Measurements from ENCODE around the gene TLL2. TPM values are rescaled to one million over a fixed set of nuclear protein-coding genes. Genes with fewer than 3 reads are reported as not detected.
"Not testable (repeated sequence)": the region's sequence is repeated elsewhere in the genome, so short reads cannot be mapped to it uniquely, and the experiment has no call there.

The TLL2 gene
- total and polyA plus RNA-seq, 10 donors: 0.23 to 0.75 (median 0.34) TPM

- Histone ChIP-seq H3K4me3 (no peak overlapping the region), H3K27ac (no peak overlapping the region), H3K27me3 (replicated peaks in 1 of 7) (no peaks in the 10 kb centered on the region), H3K9me3 (no peaks in the 10 kb centered on the region), H3K4me1 (no peaks in the 10 kb centered on the region), H3K36me3 (peaks cover 3 to 95% (median 46%) of the 10 kb centered on the region in 6 donors)
- DNase-seq: no peak
- TF ChIP-seq POLR2A (IDR thresholded peaks at IDR 0.05): no peak
- TF ChIP-seq POLR2AphosphoS5 (IDR thresholded peaks at IDR 0.05): no peak
- peak in 4 of 11 experiments; percentile 11 to 34 (median 19) for TF ChIP-seq CTCF (IDR thresholded peaks at IDR 0.05 in 8 of 11, conservative IDR thresholded peaks at IDR 0.05 in 3 of 11)
- intact Hi-C loops (cut with DNase I; ENCODE audit: low total_unique reads): no loop called here
- WGBS, 5 donors: 79 to 96% (median 90%) methylated on average over 1 of the region's 1 CpG
Measured at GRCh38 chr10:96556003-96556402, 42.3 kb upstream of the TLL2 start.

GRCh38 chr10:96555330-96555729 is 41.6 kb upstream of the TLL2 start:
- peaks cover 3 to 95% (median 46%) of the 10 kb centered on the region in 6 donors for H3K36me3 ChIP-seq
- no peaks in the 10 kb centered on the region for H3K27me3 ChIP-seq (replicated peaks in 1 of 7)
- intact Hi-C loops (cut with DNase I; ENCODE audit: low total_unique reads): no loop called here
- H3K9me3 ChIP-seq: no peaks in the 10 kb centered on the region
- DNase-seq: no peak
- TF ChIP-seq CTCF (IDR thresholded peaks at IDR 0.05 in 8 of 11, conservative IDR thresholded peaks at IDR 0.05 in 3 of 11) (no peak), POLR2A (IDR thresholded peaks at IDR 0.05) (no peak), POLR2AphosphoS5 (IDR thresholded peaks at IDR 0.05) (no peak)
- no peak overlapping the region for H3K4me3 ChIP-seq
- WGBS, 5 donors: 93 to 96% (median 96%) methylated on average over 3 of the region's 3 CpGs
- no peaks in the 10 kb centered on the region for H3K4me1 ChIP-seq
- no peak overlapping the region for H3K27ac ChIP-seq

GRCh38 chr10:96548589-96548988 is 34.9 kb upstream of the TLL2 start:
- H3K36me3 ChIP-seq: peaks cover 3 to 100% (median 56%) of the 10 kb centered on the region in 6 donors
- H3K4me1 ChIP-seq: no peaks in the 10 kb centered on the region
- H3K27me3 ChIP-seq (replicated peaks in 1 of 7): no peaks in the 10 kb centered on the region
- H3K9me3 ChIP-seq: no peaks in the 10 kb centered on the region
- DNase-seq: no peak
- WGBS, 5 donors: 83 to 93% (median 90%) methylated on average over 5 of the region's 5 CpGs
- H3K27ac ChIP-seq: no peak overlapping the region
- TF ChIP-seq CTCF (IDR thresholded peaks at IDR 0.05 in 8 of 11, conservative IDR thresholded peaks at IDR 0.05 in 3 of 11) (no peak), POLR2AphosphoS5 (IDR thresholded peaks at IDR 0.05) (no peak), POLR2A (IDR thresholded peaks at IDR 0.05) (no peak)
- intact Hi-C loops (cut with DNase I; ENCODE audit: low total_unique reads): no loop called here
- no peak overlapping the region for H3K4me3 ChIP-seq

- DNase-seq; H3K4me1 ChIP-seq; intact Hi-C loops (cut with DNase I; ENCODE audit: low total_unique reads); H3K4me3 ChIP-seq; H3K9me3 ChIP-seq; H3K27me3 ChIP-seq (replicated peaks in 1 of 7); H3K27ac ChIP-seq: not testable (repeated sequence)
- 94 to 97% (median 97%) methylated on average over 10 of the region's 10 CpGs for WGBS, 5 donors
- peaks cover 0 to 100% (median 59%) of the 10 kb centered on the region in 6 donors for H3K36me3 ChIP-seq
Measured at GRCh38 chr10:96545558-96545957, 31.8 kb upstream of the TLL2 start.

- TF ChIP-seq POLR2A (IDR thresholded peaks at IDR 0.05): no peak
- no peak for TF ChIP-seq CTCF (IDR thresholded peaks at IDR 0.05 in 8 of 11, conservative IDR thresholded peaks at IDR 0.05 in 3 of 11)
- TF ChIP-seq POLR2AphosphoS5 (IDR thresholded peaks at IDR 0.05): no peak
- DNase-seq: no peak
- no peaks in the 10 kb centered on the region for H3K9me3 ChIP-seq
- peaks cover 0 to under 1% (median 0%) of the 10 kb centered on the region in 6 donors for H3K4me1 ChIP-seq
- H3K27ac ChIP-seq: no peak overlapping the region
- WGBS, 5 donors: 68 to 86% (median 82%) methylated on average over 2 of the region's 2 CpGs
- peaks cover 0 to 94% (median 43%) of the 10 kb centered on the region in 6 donors for H3K36me3 ChIP-seq
- no peak overlapping the region for H3K4me3 ChIP-seq
- H3K27me3 ChIP-seq (replicated peaks in 1 of 7): no peaks in the 10 kb centered on the region
- intact Hi-C loops (cut with DNase I; ENCODE audit: low total_unique reads): no loop called here
Measured at GRCh38 chr10:96541921-96542320, 28.2 kb upstream of the TLL2 start.

Data from spleen (tissue), 11 donors.